NCI-H1436 treated with DMSO at 0.1 percent for 48 hours (cell line): ENCODE results near the gene SCCPDH.
"Not testable (repeated sequence)": the region's sequence is repeated elsewhere in the genome, so short reads cannot be mapped to it uniquely, and the experiment has no call there.

ENCODE experiments used
- DNase-seq: peaks from one replicate; lab custom pipeline; 2025; lab: John Stamatoyannopoulos, UW

The SCCPDH gene

DNA sequence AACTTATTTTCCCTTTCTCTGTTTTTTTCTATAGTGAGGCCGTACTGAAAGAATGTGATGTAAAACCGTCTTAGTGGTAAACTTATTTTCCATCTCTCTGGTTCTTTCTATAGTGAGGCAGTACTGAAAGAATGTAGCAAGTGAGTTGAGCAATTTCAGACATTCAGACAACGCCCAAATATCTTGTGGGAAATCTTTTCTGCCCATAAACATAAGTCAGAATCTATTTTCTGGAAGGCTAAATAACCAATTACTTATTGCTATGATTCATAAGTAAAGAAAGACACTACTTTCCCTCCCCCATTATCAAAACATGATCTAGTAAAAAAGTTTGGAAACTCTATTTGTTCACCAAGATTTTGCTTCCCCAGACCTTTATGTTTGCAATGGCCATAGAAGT is 18.8 kb upstream of the SCCPDH start:
- DNase-seq = no peak

DNA sequence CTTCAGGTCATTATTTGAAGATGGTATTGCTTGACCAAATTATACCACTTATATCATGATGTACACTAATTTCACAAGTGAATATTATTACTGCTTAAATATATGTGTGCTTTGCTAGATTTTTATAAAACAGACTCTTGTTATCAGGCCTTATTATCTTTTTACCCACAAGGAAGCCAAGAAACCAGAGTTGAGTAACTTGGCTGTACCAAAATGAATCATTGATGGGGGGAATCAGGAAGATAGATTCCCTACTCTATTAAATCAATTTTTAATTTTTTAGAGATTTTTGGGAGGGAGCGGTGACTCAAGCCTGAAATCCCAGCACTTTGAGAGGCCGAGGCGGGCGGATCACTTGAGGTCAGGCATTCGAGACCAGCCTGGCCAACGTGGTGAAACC is 16.0 kb upstream of the SCCPDH start:
- no peak for DNase-seq

- no peak for DNase-seq
Measured at GRCh38 chr1:246709196-246709595, 15.0 kb upstream of the SCCPDH start.

GRCh38 chr1:246709835-246710234 is 14.4 kb upstream of the SCCPDH start:
- no peak for DNase-seq

GRCh38 chr1:246711548-246712003 is 12.6 kb upstream of the SCCPDH start:
- DNase-seq = no peak

DNA sequence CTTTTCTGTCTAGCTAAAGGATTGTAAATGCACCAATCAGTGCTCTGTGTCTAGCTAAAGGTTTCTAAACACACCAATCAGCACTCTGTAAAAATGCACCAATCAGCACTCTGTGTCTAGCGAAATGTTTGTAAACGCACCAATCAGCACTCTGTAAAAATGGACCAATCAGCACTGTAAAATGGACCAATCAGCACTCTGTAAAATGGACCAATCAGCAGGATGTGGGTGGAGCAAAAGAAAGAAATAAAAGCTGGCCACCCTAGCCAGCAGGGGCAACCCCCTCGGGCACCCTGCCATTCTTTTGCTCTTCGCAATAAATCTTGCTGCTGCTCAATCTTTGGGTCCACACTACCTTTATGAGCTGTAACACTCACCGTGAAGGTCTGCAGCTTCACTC is 11.8 kb upstream of the SCCPDH start:
- DNase-seq = not testable (repeated sequence)

DNA sequence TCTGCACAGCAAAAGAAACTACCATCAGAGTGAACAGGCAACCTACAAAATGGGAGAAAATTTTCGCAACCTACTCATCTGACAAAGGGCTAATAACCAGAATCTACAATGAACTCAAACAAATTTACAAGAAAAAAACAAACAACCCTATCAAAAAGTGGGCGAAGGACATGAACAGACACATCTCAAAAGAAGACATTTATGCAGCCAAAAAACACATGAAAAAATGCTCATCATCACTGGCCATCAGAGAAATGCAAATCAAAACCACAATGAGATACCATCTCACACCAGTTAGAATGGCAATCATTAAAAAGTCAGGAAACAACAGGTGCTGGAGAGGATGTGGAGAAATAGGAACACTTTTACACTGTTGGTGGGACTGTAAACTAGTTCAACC is 4.8 kb upstream of the SCCPDH start:
- DNase-seq = not testable (repeated sequence)

GRCh38 chr1:246720814-246721213 is 3.4 kb upstream of the SCCPDH start:
- not testable (repeated sequence) for DNase-seq

DNA sequence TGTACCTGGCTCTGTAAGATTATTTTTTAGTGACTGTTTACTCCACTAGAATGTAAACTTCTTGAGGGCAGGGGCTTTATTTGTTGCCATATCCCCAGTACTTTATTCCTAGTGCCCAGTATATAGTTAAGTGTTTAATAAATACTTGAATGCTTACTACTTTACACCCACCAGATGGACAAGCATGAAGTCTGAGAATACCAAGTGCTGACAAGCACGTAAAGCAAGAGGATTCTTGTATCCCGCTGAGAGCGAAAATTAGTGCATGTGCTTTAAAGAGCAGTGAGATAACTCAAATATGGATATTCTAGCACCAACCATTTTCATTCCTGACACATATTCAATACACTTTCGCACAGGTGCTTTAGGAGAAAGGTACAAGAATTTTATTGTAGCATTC is 1.5 kb upstream of the SCCPDH start:
- DNase-seq = no peak

DNA sequence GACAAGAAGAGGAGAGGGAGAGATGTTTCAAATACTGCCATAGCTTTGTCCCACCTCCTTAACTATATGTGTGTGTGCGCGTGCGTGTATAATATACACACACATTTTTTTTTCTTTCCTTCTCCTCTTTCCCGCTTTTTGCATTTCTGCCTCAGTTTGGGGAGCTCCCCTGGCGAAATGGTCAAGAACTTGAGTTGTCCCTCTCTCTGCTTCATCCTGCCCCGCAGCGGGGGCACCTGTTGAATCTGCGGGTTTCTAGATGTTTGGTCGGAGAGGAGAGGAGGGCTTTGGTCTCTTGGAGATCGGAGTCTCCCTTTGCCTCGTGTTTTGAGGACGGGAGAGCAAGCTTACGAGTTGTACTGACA is 504 bp downstream of the SCCPDH start:
- no peak for DNase-seq

DNA sequence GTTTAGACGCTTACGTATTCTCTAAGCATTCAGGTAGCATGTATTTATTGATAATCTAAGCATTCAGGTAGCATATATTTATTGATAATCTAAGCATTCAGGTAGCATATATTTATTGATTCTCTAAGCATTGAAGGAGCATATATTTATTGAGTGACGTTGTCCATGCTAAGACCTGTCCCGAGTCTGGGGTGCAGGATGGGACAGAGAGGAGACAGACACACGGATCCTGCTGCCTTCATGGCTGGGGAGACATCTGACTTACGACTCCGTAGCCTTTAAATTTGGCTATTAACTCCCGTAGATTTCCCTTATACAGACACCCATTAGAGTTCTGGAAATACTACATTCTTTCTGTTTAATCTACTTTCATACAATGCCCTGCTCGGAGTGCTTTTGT is 982 bp downstream of the SCCPDH start:
- DNase-seq = no peak

DNA sequence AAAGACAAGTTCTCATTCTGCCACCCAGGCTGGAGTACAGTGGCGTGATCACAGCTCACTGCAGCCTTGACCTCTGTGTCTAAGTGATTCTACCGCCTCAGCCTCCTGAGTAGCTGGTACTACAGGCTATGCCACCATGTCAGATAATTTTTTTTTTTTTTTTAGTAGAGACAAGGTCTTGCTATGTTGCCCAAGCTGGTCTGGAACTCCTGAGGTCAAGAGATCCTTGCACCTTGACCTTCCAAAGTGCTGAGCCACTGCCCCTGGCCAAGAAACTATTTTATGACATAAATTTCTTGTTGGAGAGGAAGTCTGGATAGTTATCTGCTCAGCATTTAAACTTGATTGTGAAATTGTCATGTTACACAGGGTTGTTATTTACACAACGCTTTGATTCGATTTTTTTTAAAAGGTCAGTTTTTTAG is 2.1 kb downstream of the SCCPDH start:
- no peak for DNase-seq

- DNase-seq = no peak
Measured at GRCh38 chr1:246726881-246727280, 2.7 kb downstream of the SCCPDH start.

- no peak for DNase-seq
Measured at GRCh38 chr1:246727594-246727993, 3.4 kb downstream of the SCCPDH start.

- no peak for DNase-seq
Measured at GRCh38 chr1:246728311-246728710, 4.1 kb downstream of the SCCPDH start.

GRCh38 chr1:246729040-246729439 is 4.8 kb downstream of the SCCPDH start:
- not testable (repeated sequence) for DNase-seq

DNA sequence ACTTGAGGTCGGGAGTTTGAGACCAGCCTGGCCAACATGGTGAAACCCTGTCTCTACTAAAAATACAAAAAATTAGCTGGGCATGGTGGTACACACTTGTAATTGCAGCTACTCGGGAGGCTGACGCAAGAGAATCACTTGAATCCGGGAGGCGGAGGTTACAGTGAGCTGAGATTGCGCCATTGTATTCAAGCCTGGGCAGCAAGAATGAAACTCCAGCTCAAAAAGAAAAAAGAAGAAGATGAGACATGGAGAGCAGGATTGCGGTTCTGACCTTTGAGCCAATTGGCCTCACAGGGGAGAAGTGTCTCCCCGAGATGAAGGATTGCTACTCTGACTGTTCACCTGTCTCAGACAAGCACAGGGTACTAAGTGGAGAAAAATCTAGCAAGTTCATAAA is 6.6 kb downstream of the SCCPDH start:
- no peak for DNase-seq

- DNase-seq = not testable (repeated sequence)
Measured at GRCh38 chr1:246731873-246732272, 7.7 kb downstream of the SCCPDH start.

- DNase-seq = no peak
Measured at GRCh38 chr1:246733704-246734103, 9.5 kb downstream of the SCCPDH start.

GRCh38 chr1:246734866-246735265 is 10.7 kb downstream of the SCCPDH start:
- no peak for DNase-seq

- DNase-seq = no peak
Measured at GRCh38 chr1:246735735-246736134, 11.5 kb downstream of the SCCPDH start.

GRCh38 chr1:246742396-246742795 is 18.2 kb downstream of the SCCPDH start:
- DNase-seq = no peak

DNA sequence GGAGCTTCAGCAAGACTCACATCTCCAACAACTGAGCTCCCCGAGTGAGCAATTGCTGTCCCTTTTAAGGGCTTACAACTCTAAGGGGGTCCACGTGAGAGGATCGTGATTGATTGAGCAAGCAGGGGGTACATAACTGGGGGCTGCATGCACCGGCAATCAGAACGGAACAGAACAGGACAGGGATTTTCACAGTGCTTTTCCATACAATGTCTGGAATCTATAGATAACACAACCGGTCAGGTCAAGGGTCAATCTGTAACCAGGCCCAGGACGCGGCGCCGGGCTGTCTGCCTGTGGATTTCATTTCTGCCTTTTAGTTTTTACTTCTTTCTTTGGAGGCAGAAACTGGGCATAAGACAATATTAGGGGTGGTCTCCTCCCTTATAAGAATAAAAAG is 21.9 kb downstream of the SCCPDH start:
- DNase-seq = not testable (repeated sequence)

DNA sequence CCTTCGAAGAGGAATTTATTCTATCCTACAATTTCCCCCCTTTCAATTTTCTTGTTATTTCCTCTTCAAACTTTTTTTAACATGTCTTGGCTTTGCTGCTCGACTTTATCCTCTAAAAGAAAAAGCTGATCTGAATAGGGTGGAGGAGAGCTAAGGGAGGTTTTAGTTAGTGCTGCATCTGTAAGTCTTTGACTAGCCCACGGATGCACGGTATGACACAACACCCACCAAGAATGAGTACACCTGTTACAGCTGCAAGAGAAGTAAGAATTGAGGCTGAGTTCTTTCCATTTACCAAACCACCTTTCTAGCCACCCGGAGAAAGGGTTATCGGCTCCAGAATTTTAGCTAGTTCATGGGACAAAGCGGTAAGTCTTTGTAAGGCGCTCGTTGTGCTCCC is 23.8 kb downstream of the SCCPDH start:
- no peak for DNase-seq

- DNase-seq = no peak
Measured at GRCh38 chr1:246748867-246749266, 24.7 kb downstream of the SCCPDH start.
